Activated CD8-positive, alpha-beta T cell treated with anti-CD3 and anti-CD28 coated beads for 36 hours (primary cell): ENCODE data around the gene PRSS38. TPM values are rescaled to one million over a fixed set of nuclear protein-coding genes. Genes with fewer than 3 reads are reported as not detected.
A peak's percentile ranks its signal among the peaks of the same experiment; 100 is the strongest.

Source experiments
- ATAC-seq: fragments of 200-7000 bp; cut with Tn5 transposase; one replicate; pipeline ENCODE4 v1.10.0; 2021; ENCODE audit warnings: mild to moderate bottlenecking, moderate library complexity
- CTCF ChIA-PET: fragments of 350-600 bp; sonication (Branson Sonifier 250); formaldehyde crosslinking; loops from one replicate; lab custom pipeline; 2021; ENCODE audit warnings: antibody characterized with exemption; lab: Charles Lee
- POLR2A ChIA-PET: fragments of 350-600 bp; sonication (Branson Sonifier 250); formaldehyde crosslinking; loops from one replicate; lab custom pipeline; 2021; ENCODE audit warnings: antibody characterized with exemption; lab: Charles Lee
- DNase-seq: peaks from one replicate; pipeline ENCODE4 v3.0.0-alpha.2; 2020
- H3K27ac Mint-ChIP-seq: one replicate; pipeline ENCODE4 v1.8.0; 2021; ENCODE audit warnings: mild to moderate bottlenecking, mixed read lengths
- H3K27me3 Mint-ChIP-seq: one replicate; pipeline ENCODE4 v1.8.0; 2021; ENCODE audit warnings: mixed read lengths
- H3K36me3 Mint-ChIP-seq: one replicate; pipeline ENCODE4 v1.8.0; 2021; ENCODE audit warnings: low read depth, mixed read lengths
- H3K4me1 Mint-ChIP-seq: one replicate; pipeline ENCODE4 v1.8.0; 2021; ENCODE audit warnings: low read depth, mixed read lengths
- H3K4me3 Mint-ChIP-seq: one replicate; pipeline ENCODE4 v1.8.0; 2021; ENCODE audit warnings: mild to moderate bottlenecking, moderate library complexity, mixed read lengths
- H3K9me3 Mint-ChIP-seq: one replicate; pipeline ENCODE4 v1.8.0; 2021; ENCODE audit warnings: mixed read lengths
- intact Hi-C: fragments of 100-400 bp; cut with micrococcal nuclease; formaldehyde crosslinking; loops from one replicate; pipeline ENCODE4 v1.10.0; 2022
- total RNA-seq, 2 experiments: library from RNA; stranded (reverse); gene quantifications; one replicate each; pipeline ENCODE4 v1.2.3, GENCODE V29; 2021
- TF ChIP-seq, protein P1 (sequence below): fragments of 200-600 bp; IDR thresholded peaks from one replicate; pipeline ENCODE4 v1.8.0; 2022; ENCODE audit warnings: antibody characterized with exemption, mild to moderate bottlenecking

Gene PRSS38
- not detected for total RNA-seq

DNA sequence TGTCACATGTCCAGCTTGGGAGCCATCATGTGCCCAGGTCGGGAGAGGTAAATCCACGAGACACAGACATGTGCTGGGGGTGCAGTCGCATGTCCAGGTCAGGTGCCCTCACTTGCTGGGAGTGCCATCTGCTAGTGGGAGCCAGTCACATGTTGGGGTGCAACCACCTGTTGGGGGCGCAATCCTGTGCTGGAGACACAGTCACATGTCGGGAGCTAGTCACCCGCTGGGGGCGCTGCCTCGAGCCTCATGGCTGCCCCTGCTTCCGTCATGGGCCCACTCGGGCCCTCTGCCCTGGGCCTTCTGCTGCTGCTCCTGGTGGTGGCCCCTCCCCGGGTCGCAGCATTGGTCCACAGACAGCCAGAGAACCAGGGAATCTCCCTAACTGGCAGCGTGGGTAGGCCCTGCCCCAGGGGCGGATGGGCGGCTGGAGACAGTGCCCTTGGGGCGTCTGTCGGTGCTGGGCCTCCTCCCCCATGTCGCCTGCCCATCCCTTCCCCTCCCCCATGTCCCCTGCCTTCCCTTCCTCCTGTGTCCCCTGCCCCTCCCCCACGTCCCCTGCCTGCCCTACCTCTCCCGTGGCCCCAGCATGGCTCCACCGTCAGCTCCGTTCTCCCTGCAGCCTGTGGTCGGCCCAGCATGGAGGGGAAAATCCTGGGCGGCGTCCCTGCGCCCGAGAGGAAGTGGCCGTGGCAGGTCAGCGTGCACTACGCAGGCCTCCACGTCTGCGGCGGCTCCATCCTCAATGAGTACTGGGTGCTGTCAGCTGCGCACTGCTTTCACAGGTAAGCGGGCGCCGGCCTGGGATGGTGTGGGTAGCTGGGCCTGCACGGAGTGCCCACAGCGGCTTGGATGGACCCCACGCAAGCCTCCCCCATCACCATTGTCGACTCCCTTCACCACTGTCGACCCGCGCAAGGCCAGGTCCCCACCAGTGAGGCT, at the start of gene PRSS38:
Gene PRSS38, plus strand, starts transcription at position 208 of the 942 bp plus-strand sequence. Its CDS starts 42 bp downstream, at position 250.
- intact Hi-C loops: no loop called here
- DNase-seq (no peak), ATAC-seq (no peak)
- POLR2A ChIA-PET: no interaction called here
- Mint-ChIP-seq H3K4me3 (no peak within 1 kb of the TSS), H3K36me3 (peaks cover 5% of the 10 kb centered on the region), H3K27me3 (no peaks in the 10 kb centered on the region), H3K27ac (no peak within 1 kb of the TSS), H3K9me3 (peaks cover 17% of the 10 kb centered on the region), H3K4me1 (no peaks in the 10 kb centered on the region)
- CTCF ChIA-PET: no interaction called here
- TF ChIP-seq, protein P1, sequence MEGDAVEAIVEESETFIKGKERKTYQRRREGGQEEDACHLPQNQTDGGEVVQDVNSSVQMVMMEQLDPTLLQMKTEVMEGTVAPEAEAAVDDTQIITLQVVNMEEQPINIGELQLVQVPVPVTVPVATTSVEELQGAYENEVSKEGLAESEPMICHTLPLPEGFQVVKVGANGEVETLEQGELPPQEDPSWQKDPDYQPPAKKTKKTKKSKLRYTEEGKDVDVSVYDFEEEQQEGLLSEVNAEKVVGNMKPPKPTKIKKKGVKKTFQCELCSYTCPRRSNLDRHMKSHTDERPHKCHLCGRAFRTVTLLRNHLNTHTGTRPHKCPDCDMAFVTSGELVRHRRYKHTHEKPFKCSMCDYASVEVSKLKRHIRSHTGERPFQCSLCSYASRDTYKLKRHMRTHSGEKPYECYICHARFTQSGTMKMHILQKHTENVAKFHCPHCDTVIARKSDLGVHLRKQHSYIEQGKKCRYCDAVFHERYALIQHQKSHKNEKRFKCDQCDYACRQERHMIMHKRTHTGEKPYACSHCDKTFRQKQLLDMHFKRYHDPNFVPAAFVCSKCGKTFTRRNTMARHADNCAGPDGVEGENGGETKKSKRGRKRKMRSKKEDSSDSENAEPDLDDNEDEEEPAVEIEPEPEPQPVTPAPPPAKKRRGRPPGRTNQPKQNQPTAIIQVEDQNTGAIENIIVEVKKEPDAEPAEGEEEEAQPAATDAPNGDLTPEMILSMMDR: no peak

DNA sequence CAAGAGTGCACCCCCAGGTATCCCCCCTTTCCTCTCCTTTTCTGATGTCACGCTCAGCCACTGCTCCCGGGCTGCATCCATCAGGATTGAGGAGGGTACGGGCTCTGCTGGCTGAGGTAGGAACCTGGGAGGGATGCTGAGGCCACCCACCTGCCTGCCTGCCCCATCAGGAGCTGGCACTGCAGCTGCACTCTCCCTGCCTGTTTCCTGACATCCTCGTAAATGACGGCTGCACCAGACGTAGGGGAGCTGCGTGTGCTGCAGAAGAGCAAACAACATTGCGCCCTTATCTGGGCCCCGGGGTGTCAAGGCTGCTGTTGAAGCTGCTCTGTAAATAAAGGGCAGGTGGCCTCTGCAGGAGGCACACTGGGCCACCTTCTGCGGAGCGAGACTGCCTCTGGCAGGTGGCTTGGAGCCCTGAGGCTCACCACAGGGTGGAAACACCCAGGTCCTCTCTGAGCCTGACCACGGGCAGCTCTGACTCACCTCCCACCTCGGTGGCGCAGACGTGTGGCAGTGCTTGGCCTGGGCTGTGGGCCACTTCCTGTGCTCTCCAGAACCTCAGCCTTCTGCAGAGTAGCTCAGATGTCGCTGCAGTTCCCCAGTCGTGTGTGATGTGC, 49.4 kb upstream of the PRSS38 start:
- no peaks in the 10 kb centered on the region for H3K27me3 Mint-ChIP-seq
- ChIA-PET POLR2A (interaction anchor here (0.6 to 1.9 kb wide), 5 partner anchors 8 to 1704 kb away, joined by 3 to 5 read pairs (median 3); partner anchors contain the start of genes H3-3A and WNT9A), CTCF (interaction anchor here (0.9 to 7.0 kb wide), 6 partner anchors 14 to 187 kb away, joined by 3 to 59 read pairs (median 3); no protein-coding TSS in a partner anchor)
- H3K27ac Mint-ChIP-seq: peak overlapping the region; percentile 32
- TF ChIP-seq, protein P1: no peak
- H3K36me3 Mint-ChIP-seq: peaks cover 24% of the 10 kb centered on the region
- H3K4me1 Mint-ChIP-seq: peaks cover 69% of the 10 kb centered on the region
- no peaks in the 10 kb centered on the region for H3K9me3 Mint-ChIP-seq
- ATAC-seq (peak; percentile 80), DNase-seq (peak; percentile 92)
- intact Hi-C loops: loop anchor here (10.0 kb wide), 1 partner anchor 179 kb away; the partner anchor contains the start of gene WNT9A
- peak overlapping the region; percentile 37 for H3K4me3 Mint-ChIP-seq

DNA sequence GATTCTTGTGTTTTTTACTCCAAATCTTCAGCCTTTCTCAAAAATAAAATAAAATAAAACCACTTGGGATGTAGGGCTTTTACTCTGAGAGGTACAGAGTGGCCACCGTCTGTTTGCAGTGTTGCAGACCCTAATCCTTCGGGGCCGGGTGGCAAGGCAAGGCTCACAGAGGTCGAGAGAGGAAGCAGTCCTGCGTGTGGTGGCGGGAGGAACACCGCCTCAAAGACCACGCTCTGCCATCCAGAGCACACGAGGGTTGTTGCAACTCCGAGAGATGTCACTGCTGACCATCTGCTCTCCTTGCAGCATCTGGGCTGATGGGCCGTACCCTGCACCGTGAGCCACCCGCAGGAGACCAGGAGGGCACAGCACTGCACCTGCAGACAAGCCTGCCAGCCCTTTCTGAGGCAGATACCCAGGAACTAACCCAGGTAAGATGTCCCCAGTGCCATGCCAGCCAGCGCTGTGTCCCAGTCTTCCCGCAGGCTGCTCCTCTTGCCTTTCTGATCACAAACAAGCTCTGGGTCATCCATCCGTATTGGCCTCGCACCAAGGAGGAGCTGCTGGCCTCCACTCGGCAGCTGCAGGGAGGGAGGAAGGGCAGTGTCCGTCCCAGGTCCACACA, 48.7 kb upstream of the PRSS38 start:
- H3K9me3 Mint-ChIP-seq: no peaks in the 10 kb centered on the region
- POLR2A ChIA-PET: interaction anchor here (0.7 to 1.9 kb wide), 3 partner anchors 7 to 181 kb away, joined by 3 to 5 read pairs (median 4); partner anchors contain the start of gene WNT9A
- peaks cover 21% of the 10 kb centered on the region for H3K36me3 Mint-ChIP-seq
- peaks cover 63% of the 10 kb centered on the region for H3K4me1 Mint-ChIP-seq
- no peaks in the 10 kb centered on the region for H3K27me3 Mint-ChIP-seq
- TF ChIP-seq, protein P1: no peak
- no peak for ATAC-seq
- DNase-seq: no peak
- CTCF ChIA-PET: interaction anchor here (0.9 to 7.0 kb wide), 4 partner anchors 13 to 186 kb away, joined by 3 to 59 read pairs (median 4); no protein-coding TSS in a partner anchor
- intact Hi-C loops: loop anchor here (10.0 kb wide), 1 partner anchor 178 kb away; the partner anchor contains the start of gene WNT9A
- peak overlapping the region; percentile 37 for H3K4me3 Mint-ChIP-seq
- peak overlapping the region; percentile 32 for H3K27ac Mint-ChIP-seq

DNA sequence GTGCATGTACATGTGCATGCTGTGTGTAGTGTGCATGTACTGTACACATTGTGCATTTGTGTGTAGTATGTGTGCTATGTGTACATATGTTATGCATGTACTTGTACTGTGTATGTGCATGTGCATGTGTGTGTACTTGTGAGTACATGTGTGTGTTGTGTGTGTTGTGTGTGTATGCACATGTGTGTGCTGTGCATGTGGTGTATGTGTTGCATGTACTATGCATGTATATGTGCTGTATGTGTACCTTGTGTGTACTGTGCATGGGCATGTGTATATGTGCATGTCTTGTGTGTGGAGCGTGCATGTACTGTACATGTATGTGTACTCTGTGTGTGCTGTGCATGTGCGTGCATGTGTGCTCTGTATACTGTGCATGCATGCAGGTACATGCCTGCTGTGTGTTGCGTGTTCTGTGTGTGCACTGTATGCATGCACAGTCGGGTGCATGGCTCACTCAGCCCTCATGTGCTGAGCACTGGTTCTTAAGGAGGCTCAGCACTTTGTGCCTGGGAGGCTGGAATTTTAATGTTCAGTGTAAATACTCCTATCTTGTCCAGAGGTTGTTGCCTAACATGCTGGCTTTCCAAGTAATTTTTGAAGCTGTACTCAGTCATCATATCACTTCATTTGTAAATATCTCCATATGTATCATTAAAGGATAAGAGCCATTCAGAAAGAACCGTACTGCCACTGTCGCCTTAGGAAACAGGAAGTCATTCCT, 47.9 kb upstream of the PRSS38 start:
- peaks cover 59% of the 10 kb centered on the region for H3K4me1 Mint-ChIP-seq
- no peaks in the 10 kb centered on the region for H3K9me3 Mint-ChIP-seq
- ChIA-PET POLR2A (no interaction called here), CTCF (no interaction called here)
- intact Hi-C loops: loop anchor here (10.0 kb wide), 1 partner anchor 177 kb away; the partner anchor contains the start of gene WNT9A
- ATAC-seq (no peak), DNase-seq (no peak)
- TF ChIP-seq, protein P1: no peak
- no peaks in the 10 kb centered on the region for H3K27me3 Mint-ChIP-seq
- H3K4me3 Mint-ChIP-seq: no peak overlapping the region
- H3K27ac Mint-ChIP-seq: no peak overlapping the region
- peaks cover 21% of the 10 kb centered on the region for H3K36me3 Mint-ChIP-seq
